HG03558 (cell line): ENCODE data around the gene SNTG2.

ENCODE experiments used
- ATAC-seq: cut with Tn5 transposase; IDR thresholded peaks from one replicate; pipeline ENCODE4 v1.9.1; 2021; ENCODE audit warnings: moderate number of reproducible peaks; ENCODE audit not compliant: unreplicated experiment; ENCODE audit errors: extremely low read depth

The SNTG2 gene

GRCh38 chr2:1253629-1254028, 303.0 kb downstream of the SNTG2 start:
- no peak for ATAC-seq

- no peak for ATAC-seq
Measured at GRCh38 chr2:1254662-1255343, 304.2 kb downstream of the SNTG2 start.

GRCh38 chr2:1256632-1257324, 306.1 kb downstream of the SNTG2 start:
- no peak for ATAC-seq

- no peak for ATAC-seq
Measured at GRCh38 chr2:1257334-1257733, 306.7 kb downstream of the SNTG2 start.

- ATAC-seq: no peak
Measured at GRCh38 chr2:1259746-1260145, 309.1 kb downstream of the SNTG2 start.

- no peak for ATAC-seq
Measured at GRCh38 chr2:1262609-1263008, 312.0 kb downstream of the SNTG2 start.

GRCh38 chr2:1265454-1265853, 314.8 kb downstream of the SNTG2 start:
- ATAC-seq: no peak

GRCh38 chr2:1266351-1266750, 315.7 kb downstream of the SNTG2 start:
- no peak for ATAC-seq

GRCh38 chr2:1268034-1268433, 317.4 kb downstream of the SNTG2 start:
- ATAC-seq: no peak

- ATAC-seq: no peak
Measured at GRCh38 chr2:1269812-1270211, 319.2 kb downstream of the SNTG2 start.

GRCh38 chr2:1272835-1273234, 322.2 kb downstream of the SNTG2 start:
- ATAC-seq: no peak

- no peak for ATAC-seq
Measured at GRCh38 chr2:1277634-1278033, 327.0 kb downstream of the SNTG2 start.

GRCh38 chr2:1278125-1278524, 327.5 kb downstream of the SNTG2 start:
- no peak for ATAC-seq

- no peak for ATAC-seq
Measured at GRCh38 chr2:1278861-1279260, 328.2 kb downstream of the SNTG2 start.

GRCh38 chr2:1282552-1282951, 331.9 kb downstream of the SNTG2 start:
- no peak for ATAC-seq

- no peak for ATAC-seq
Measured at GRCh38 chr2:1283020-1283801, 332.6 kb downstream of the SNTG2 start.

- no peak for ATAC-seq
Measured at GRCh38 chr2:1283871-1284270, 333.2 kb downstream of the SNTG2 start.

GRCh38 chr2:1286929-1287328, 336.3 kb downstream of the SNTG2 start:
- no peak for ATAC-seq

- no peak for ATAC-seq
Measured at GRCh38 chr2:1287427-1287826, 336.8 kb downstream of the SNTG2 start.

- ATAC-seq: no peak
Measured at GRCh38 chr2:1294900-1295299, 344.3 kb downstream of the SNTG2 start.

GRCh38 chr2:1295740-1296139, 345.1 kb downstream of the SNTG2 start:
- no peak for ATAC-seq
